HepG2 (cell line): Measurements from ENCODE around the gene PPP2R5C. TPM values are rescaled to one million over a fixed set of nuclear protein-coding genes. Genes with fewer than 3 reads are reported as not detected.

Experiments used
- ATF7-NPFF ChIP-seq: sonication (generic); formaldehyde crosslinking; IDR thresholded peaks from 2 replicates; pipeline ENCODE4 v1.8.1; 2023; ENCODE audit warnings: mild to moderate bottlenecking, low read depth, missing genetic modification reagents, moderate library complexity
- BHLHE40 ChIP-seq: IDR thresholded peaks from 2 replicates; pipeline ENCODE4 v1.6.1; 2011; ENCODE audit warnings: low read length, improper control_type of control experiment
- BRCA1 ChIP-seq: sonication (generic); formaldehyde crosslinking; IDR thresholded peaks from 2 replicates; pipeline ENCODE4 v1.4.0; 2020; ENCODE audit warnings: missing genetic modification reagents
- BRD4 ChIP-seq: sonication (generic); formaldehyde crosslinking; IDR thresholded peaks from 2 replicates; pipeline ENCODE4 v1.4.0; 2020; ENCODE audit warnings: missing genetic modification reagents
- CEBPB ChIP-seq: IDR thresholded peaks from 2 replicates; pipeline ENCODE4 v1.6.1; 2011; ENCODE audit warnings: low read depth, low read length, improper control_type of control experiment, borderline replicate concordance
- GABPB1 ChIP-seq: IDR thresholded peaks from 2 replicates; pipeline ENCODE4 v1.6.1; 2016; ENCODE audit warnings: mild to moderate bottlenecking, missing genetic modification reagents, moderate library complexity, missing compliant biosample characterization
- HHEX ChIP-seq: IDR thresholded peaks from 2 replicates; pipeline ENCODE4 v1.6.1; 2016; ENCODE audit warnings: control low read depth
- HMG20A ChIP-seq: IDR thresholded peaks from 2 replicates; pipeline ENCODE4 v1.6.1; 2016; ENCODE audit warnings: borderline replicate concordance
- MAFF ChIP-seq: IDR thresholded peaks from 2 replicates; pipeline ENCODE4 v1.6.1; 2011; ENCODE audit warnings: low read depth, low read length, improper control_type of control experiment
- RARA ChIP-seq: IDR thresholded peaks from 2 replicates; pipeline ENCODE4 v1.6.1; 2016; ENCODE audit warnings: missing genetic modification reagents, missing compliant biosample characterization
- SAP130 ChIP-seq: IDR thresholded peaks from 2 replicates; pipeline ENCODE4 v1.6.1; 2016; ENCODE audit warnings: low read depth
- SOX5 ChIP-seq: IDR thresholded peaks from 2 replicates; pipeline ENCODE4 v1.6.1; 2016; ENCODE audit warnings: borderline replicate concordance
- TARDBP ChIP-seq: sonication (generic); formaldehyde crosslinking; IDR thresholded peaks from 2 replicates; pipeline ENCODE4 v1.8.0; 2022; ENCODE audit warnings: mild to moderate bottlenecking, missing genetic modification reagents
- TGIF2 ChIP-seq: IDR thresholded peaks from 2 replicates; pipeline ENCODE4 v1.6.1; 2016; ENCODE audit warnings: control low read depth, missing compliant biosample characterization
- TRIM24 ChIP-seq: sonication (generic); formaldehyde crosslinking; IDR thresholded peaks from 2 replicates; pipeline ENCODE4 v1.8.0; 2022; ENCODE audit warnings: mild to moderate bottlenecking, missing genetic modification reagents
- ZNF12 ChIP-seq: sonication (generic); formaldehyde crosslinking; IDR thresholded peaks from 2 replicates; pipeline ENCODE4 v1.5.0; 2020; ENCODE audit warnings: missing genetic modification reagents
- ZNF563 ChIP-seq: sonication (generic); formaldehyde crosslinking; IDR thresholded peaks from 2 replicates; pipeline ENCODE4 v1.8.0; 2022; ENCODE audit warnings: mild to moderate bottlenecking, moderate library complexity, missing genetic modification reagents
- ZNF614 ChIP-seq: IDR thresholded peaks from 2 replicates; pipeline ENCODE4 v1.6.1; 2018; ENCODE audit warnings: missing biosample characterization, missing genetic modification reagents, inconsistent platforms, borderline replicate concordance
- polyA plus RNA-seq, 8 experiments: library from polyadenylated mRNA; depleted of rRNA in 3 of 8; stranded (reverse) in 7 of 8; unstranded in 1 of 8; fragments of >200 nt; fragmentation: Illumina TruSeq in 4 of 8; extraction: Trizol in 4 of 8; gene quantifications; 2 replicates each; pipeline versions ENCODE4 v1.2.1 to v1.2.3, GENCODE V29; 2011 to 2016; ENCODE audit warnings: low read depth in 4 of 8, missing spikeins in 1 of 8, mixed read lengths in 1 of 8; ENCODE audit not compliant: insufficient read depth in 1 of 8
- total RNA-seq, 5 experiments: library from RNA; depleted of rRNA; stranded (reverse); fragments of >200 nt; fragmentation: Illumina TruSeq; extraction: Trizol; gene quantifications; 2 replicates each; pipeline ENCODE4 v1.2.3, GENCODE V29; 2016; ENCODE audit warnings: low read depth in 1 of 5
- TF ChIP-seq, protein P1 (sequence below): sonication (generic); formaldehyde crosslinking; IDR thresholded peaks from 2 replicates; pipeline ENCODE4 v1.5.1; 2020; ENCODE audit warnings: missing genetic modification reagents, mild to moderate bottlenecking, borderline replicate concordance
- TF ChIP-seq, protein P2 (sequence below): sonication (generic); formaldehyde crosslinking; IDR thresholded peaks from 2 replicates; pipeline ENCODE4 v1.4.0; 2020; ENCODE audit warnings: missing genetic modification reagents
- TF ChIP-seq, protein P3 (sequence below): sonication (generic); formaldehyde crosslinking; IDR thresholded peaks from 2 replicates; pipeline ENCODE4 v1.5.1; 2020; ENCODE audit warnings: missing genetic modification reagents, mild to moderate bottlenecking, borderline replicate concordance
- TF ChIP-seq, protein P4 (sequence below): IDR thresholded peaks from 2 replicates; pipeline ENCODE4 v1.6.1; 2012; ENCODE audit warnings: inconsistent platforms

The PPP2R5C gene
- total and polyA plus RNA-seq, 2 of the 13 experiments (the other 11 are each of a cell fraction or from before 2014, with no cell fraction given): 74.3 to 78.5 TPM

DNA sequence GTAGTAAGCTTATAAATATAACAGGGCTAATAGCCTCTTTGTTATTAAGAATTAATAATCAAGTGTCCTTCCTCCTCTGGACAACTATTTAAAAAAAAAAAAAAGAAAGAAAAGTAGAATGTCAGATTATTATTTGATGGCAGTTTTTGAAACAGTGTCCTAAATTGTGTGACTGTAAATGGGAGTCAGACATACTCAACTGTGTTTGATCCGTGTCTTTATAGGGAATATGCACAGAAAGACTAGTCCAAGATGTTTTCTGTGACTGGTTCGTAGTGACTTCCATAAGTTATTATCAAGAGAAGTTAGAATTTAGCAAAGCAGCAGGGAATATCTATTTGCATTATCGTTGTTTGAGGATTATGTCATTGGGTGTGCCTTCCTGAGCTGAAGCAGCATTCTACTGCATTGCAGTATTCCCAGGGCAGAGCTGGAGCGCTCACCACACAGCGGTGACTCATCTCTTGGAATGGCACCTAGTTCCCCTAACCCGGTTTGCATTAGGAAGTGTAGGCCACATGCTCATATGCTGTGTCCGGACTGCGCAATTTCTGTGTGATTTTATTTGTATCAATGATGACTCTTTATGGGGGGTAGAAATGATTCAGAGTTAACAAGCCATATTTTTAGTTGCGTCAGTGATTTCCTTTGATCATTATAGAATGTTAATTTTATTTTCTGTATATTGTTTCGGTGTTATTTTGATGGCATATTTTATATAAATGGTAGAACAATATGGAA lies 210.8 kb downstream of the PPP2R5C start (continued):
- TF ChIP-seq, protein P1, sequence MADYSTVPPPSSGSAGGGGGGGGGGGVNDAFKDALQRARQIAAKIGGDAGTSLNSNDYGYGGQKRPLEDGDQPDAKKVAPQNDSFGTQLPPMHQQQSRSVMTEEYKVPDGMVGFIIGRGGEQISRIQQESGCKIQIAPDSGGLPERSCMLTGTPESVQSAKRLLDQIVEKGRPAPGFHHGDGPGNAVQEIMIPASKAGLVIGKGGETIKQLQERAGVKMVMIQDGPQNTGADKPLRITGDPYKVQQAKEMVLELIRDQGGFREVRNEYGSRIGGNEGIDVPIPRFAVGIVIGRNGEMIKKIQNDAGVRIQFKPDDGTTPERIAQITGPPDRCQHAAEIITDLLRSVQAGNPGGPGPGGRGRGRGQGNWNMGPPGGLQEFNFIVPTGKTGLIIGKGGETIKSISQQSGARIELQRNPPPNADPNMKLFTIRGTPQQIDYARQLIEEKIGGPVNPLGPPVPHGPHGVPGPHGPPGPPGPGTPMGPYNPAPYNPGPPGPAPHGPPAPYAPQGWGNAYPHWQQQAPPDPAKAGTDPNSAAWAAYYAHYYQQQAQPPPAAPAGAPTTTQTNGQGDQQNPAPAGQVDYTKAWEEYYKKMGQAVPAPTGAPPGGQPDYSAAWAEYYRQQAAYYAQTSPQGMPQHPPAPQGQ: no peak
- 0 out of 2 replicates have a peak, but pooled peaks have one; percentile 23 for TF ChIP-seq ZNF614 (CRISPR knock-in tag)
- TF ChIP-seq ZNF563: no peak
- TF ChIP-seq BHLHE40: 0 out of 2 replicates have a peak, but pooled peaks have one; percentile 31
- TF ChIP-seq TGIF2 (CRISPR knock-in tag): 0 out of 2 replicates have a peak, but pooled peaks have one; percentile 45
- peak; percentile 2; the same call in 1 of the 2 replicates for TF ChIP-seq CEBPB
- TF ChIP-seq ATF7-NPFF (CRISPR knock-in tag): no peak
- 0 out of 2 replicates have a peak, but pooled peaks have one; percentile 49 for TF ChIP-seq TARDBP (CRISPR knock-in tag)
- TF ChIP-seq MAFF: peak; percentile 62
- TF ChIP-seq BRD4 (CRISPR knock-in tag): no peak
- TF ChIP-seq, protein P2, sequence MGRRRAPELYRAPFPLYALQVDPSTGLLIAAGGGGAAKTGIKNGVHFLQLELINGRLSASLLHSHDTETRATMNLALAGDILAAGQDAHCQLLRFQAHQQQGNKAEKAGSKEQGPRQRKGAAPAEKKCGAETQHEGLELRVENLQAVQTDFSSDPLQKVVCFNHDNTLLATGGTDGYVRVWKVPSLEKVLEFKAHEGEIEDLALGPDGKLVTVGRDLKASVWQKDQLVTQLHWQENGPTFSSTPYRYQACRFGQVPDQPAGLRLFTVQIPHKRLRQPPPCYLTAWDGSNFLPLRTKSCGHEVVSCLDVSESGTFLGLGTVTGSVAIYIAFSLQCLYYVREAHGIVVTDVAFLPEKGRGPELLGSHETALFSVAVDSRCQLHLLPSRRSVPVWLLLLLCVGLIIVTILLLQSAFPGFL: no peak
- peak; percentile 51; the same call in 1 of the 2 replicates for TF ChIP-seq HMG20A (CRISPR knock-in tag)
- TF ChIP-seq TRIM24: no peak
- TF ChIP-seq, protein P3, sequence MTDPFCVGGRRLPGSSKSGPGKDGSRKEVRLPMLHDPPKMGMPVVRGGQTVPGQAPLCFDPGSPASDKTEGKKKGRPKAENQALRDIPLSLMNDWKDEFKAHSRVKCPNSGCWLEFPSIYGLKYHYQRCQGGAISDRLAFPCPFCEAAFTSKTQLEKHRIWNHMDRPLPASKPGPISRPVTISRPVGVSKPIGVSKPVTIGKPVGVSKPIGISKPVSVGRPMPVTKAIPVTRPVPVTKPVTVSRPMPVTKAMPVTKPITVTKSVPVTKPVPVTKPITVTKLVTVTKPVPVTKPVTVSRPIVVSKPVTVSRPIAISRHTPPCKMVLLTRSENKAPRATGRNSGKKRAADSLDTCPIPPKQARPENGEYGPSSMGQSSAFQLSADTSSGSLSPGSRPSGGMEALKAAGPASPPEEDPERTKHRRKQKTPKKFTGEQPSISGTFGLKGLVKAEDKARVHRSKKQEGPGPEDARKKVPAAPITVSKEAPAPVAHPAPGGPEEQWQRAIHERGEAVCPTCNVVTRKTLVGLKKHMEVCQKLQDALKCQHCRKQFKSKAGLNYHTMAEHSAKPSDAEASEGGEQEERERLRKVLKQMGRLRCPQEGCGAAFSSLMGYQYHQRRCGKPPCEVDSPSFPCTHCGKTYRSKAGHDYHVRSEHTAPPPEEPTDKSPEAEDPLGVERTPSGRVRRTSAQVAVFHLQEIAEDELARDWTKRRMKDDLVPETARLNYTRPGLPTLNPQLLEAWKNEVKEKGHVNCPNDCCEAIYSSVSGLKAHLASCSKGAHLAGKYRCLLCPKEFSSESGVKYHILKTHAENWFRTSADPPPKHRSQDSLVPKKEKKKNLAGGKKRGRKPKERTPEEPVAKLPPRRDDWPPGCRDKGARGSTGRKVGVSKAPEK (CRISPR knock-in tag): no peak
- peak; percentile 33; the same call in 1 of the 2 replicates for TF ChIP-seq SOX5 (CRISPR knock-in tag)
- TF ChIP-seq ZNF12 (CRISPR knock-in tag): peak; percentile 43; the same call in 1 of the 2 replicates
- TF ChIP-seq, protein P4, sequence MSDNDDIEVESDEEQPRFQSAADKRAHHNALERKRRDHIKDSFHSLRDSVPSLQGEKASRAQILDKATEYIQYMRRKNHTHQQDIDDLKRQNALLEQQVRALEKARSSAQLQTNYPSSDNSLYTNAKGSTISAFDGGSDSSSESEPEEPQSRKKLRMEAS: 0 out of 2 replicates have a peak, but pooled peaks have one; percentile 28
- TF ChIP-seq BRCA1: no peak
- TF ChIP-seq HHEX (CRISPR knock-in tag): no peak
- TF ChIP-seq GABPB1 (CRISPR knock-in tag): no peak; the same call in 1 of the 2 replicates
- TF ChIP-seq RARA (CRISPR knock-in tag): peak; percentile 17; the same call in 1 of the 2 replicates
- peak; percentile 79 for TF ChIP-seq SAP130 (CRISPR knock-in tag)
